GM23338 (cell line): ENCODE measurements around the gene HOXB3. TPM values are rescaled to one million over a fixed set of nuclear protein-coding genes. Genes with fewer than 3 reads are reported as not detected.
A peak's percentile ranks its signal among the peaks of the same experiment; 100 is the strongest.

Experiments
- ATAC-seq: fragments of 200-7000 bp; cut with Tn5 transposase; 3 replicates; pipeline ENCODE4 v1.9.1; 2020
- DNase-seq: peaks from one replicate; pipeline ENCODE4 v3.0.0-alpha.2; 2015; ENCODE audit warnings: low spot score
- H2AFZ ChIP-seq: fragments of 200-600 bp; sonication (generic); 2 replicates; pipeline ENCODE4 v1.8.0; 2016; ENCODE audit warnings: antibody characterized with exemption, mild to moderate bottlenecking, moderate library complexity
- H3F3A ChIP-seq: fragments of 200-600 bp; sonication (generic); replicated peaks from 2 replicates; pipeline ENCODE4 v1.8.0; 2017; ENCODE audit warnings: antibody characterized with exemption, mixed run types, low read depth
- H3K27ac ChIP-seq: fragments of 200-600 bp; sonication (generic); 2 replicates; pipeline ENCODE4 v1.6.1; 2016; ENCODE audit warnings: low read depth
- H3K27me3 ChIP-seq: fragments of 200-600 bp; sonication (generic); 2 replicates; pipeline ENCODE4 v1.8.0; 2016; ENCODE audit warnings: mild to moderate bottlenecking, mixed run types, moderate library complexity; ENCODE audit not compliant: insufficient read depth
- H3K36me3 ChIP-seq: fragments of 200-600 bp; sonication (generic); 2 replicates; pipeline ENCODE4 v1.8.0; 2016; ENCODE audit warnings: mild to moderate bottlenecking; ENCODE audit not compliant: insufficient read depth
- H3K4me1 ChIP-seq: fragments of 200-600 bp; sonication (generic); 2 replicates; pipeline ENCODE4 v1.8.0; 2016; ENCODE audit warnings: mild to moderate bottlenecking, moderate library complexity; ENCODE audit not compliant: insufficient read depth
- H3K4me2 ChIP-seq: fragments of 200-600 bp; sonication (generic); 2 replicates; pipeline ENCODE4 v1.7.1; 2017; ENCODE audit warnings: mixed run types
- H3K4me3 ChIP-seq: fragments of 200-600 bp; sonication (generic); 2 replicates; pipeline ENCODE4 v1.6.1; 2016; ENCODE audit warnings: mixed run types
- H3K79me2 ChIP-seq: fragments of 200-600 bp; sonication (generic); replicated peaks from 2 replicates; pipeline ENCODE4 v1.8.0; 2017; ENCODE audit warnings: mild to moderate bottlenecking; ENCODE audit not compliant: insufficient read depth
- H3K9me2 ChIP-seq: fragments of 200-600 bp; sonication (generic); 2 replicates; pipeline ENCODE4 v1.8.0; 2017; ENCODE audit not compliant: insufficient read depth
- H4K20me1 ChIP-seq: fragments of 200-600 bp; sonication (generic); replicated peaks from 2 replicates; pipeline ENCODE4 v1.8.0; 2017; ENCODE audit warnings: mild to moderate bottlenecking; ENCODE audit not compliant: insufficient read depth
- H3K27ac Mint-ChIP-seq: 2 replicates; pipeline ENCODE4 v1.8.0; 2020; ENCODE audit warnings: inconsistent platforms, mild to moderate bottlenecking, moderate library complexity, mixed read lengths
- H3K27me3 Mint-ChIP-seq: 3 replicates; pipeline ENCODE4 v1.8.0; 2022; ENCODE audit warnings: low read depth, mild to moderate bottlenecking, moderate library complexity, mixed read lengths, inconsistent platforms; ENCODE audit not compliant: insufficient read depth, poor library complexity
- H3K36me3 Mint-ChIP-seq: 3 replicates; pipeline ENCODE4 v1.8.0; 2021; ENCODE audit warnings: low read depth, mild to moderate bottlenecking, inconsistent platforms, moderate library complexity, mixed read lengths
- H3K4me1 Mint-ChIP-seq: 3 replicates; pipeline ENCODE4 v1.8.0; 2020; ENCODE audit warnings: mild to moderate bottlenecking, inconsistent platforms, mixed read lengths
- H3K4me3 Mint-ChIP-seq: 3 replicates; pipeline ENCODE4 v1.8.0; 2021; ENCODE audit warnings: moderate library complexity, mild to moderate bottlenecking, inconsistent platforms, mixed read lengths
- H3K9me3 Mint-ChIP-seq: 3 replicates; pipeline ENCODE4 v1.8.0; 2020; ENCODE audit warnings: moderate library complexity, mild to moderate bottlenecking, inconsistent platforms, mixed read lengths
- CREB1 ChIP-seq: fragments of 250-450 bp; sonication (Bioruptor Pico); IDR thresholded peaks from 2 replicates; pipeline ENCODE4 v1.5.0; 2020; ENCODE audit warnings: low read depth, mild to moderate bottlenecking, moderate library complexity
- CTCF ChIP-seq, 2 experiments: fragments of 200-600 bp in 1 of 2; sonication (generic) in 1 of 2; conservative IDR thresholded peaks; 2 replicates each; pipeline versions ENCODE4 v1.5.1 to v1.6.1; 2016 to 2017; ENCODE audit warnings: antibody characterized with exemption in 2 of 2, low read depth in 2 of 2, mild to moderate bottlenecking in 2 of 2, moderate library complexity in 1 of 2
- EZH2 ChIP-seq: fragments of 200-600 bp; sonication (generic); IDR thresholded peaks from one replicate; pipeline ENCODE4 v1.8.0; 2017; ENCODE audit warnings: antibody characterized with exemption, mild to moderate bottlenecking, low read depth; ENCODE audit not compliant: unreplicated experiment
- EZH2phosphoT487 ChIP-seq: fragments of 200-600 bp; sonication (generic); IDR thresholded peaks from one replicate; pipeline ENCODE4 v1.8.1; 2018; ENCODE audit warnings: antibody characterized with exemption; ENCODE audit not compliant: unreplicated experiment
- JUNB ChIP-seq: IDR thresholded peaks from one replicate; pipeline ENCODE4 v1.6.1; 2016; ENCODE audit warnings: antibody characterized with exemption; ENCODE audit not compliant: unreplicated experiment
- NANOG ChIP-seq: IDR thresholded peaks from 2 replicates; pipeline ENCODE4 v1.6.1; 2016; ENCODE audit warnings: antibody characterized with exemption, borderline replicate concordance
- POLR2AphosphoS5 ChIP-seq: IDR thresholded peaks from 2 replicates; pipeline ENCODE4 v1.6.1; 2016; ENCODE audit warnings: antibody characterized with exemption, low read depth
- REST ChIP-seq: IDR thresholded peaks from one replicate; pipeline ENCODE4 v1.6.1; 2018; ENCODE audit warnings: antibody characterized with exemption; ENCODE audit not compliant: unreplicated experiment
- ZNF331 ChIP-seq: fragments of 250-450 bp; sonication (Bioruptor Pico); IDR thresholded peaks from 2 replicates; pipeline ENCODE4 v1.5.0; 2020; ENCODE audit warnings: low read depth, mild to moderate bottlenecking, moderate library complexity
- ZNF462 ChIP-seq: fragments of 250-450 bp; sonication (Bioruptor Pico); IDR thresholded peaks from 2 replicates; pipeline ENCODE4 v1.5.0; 2020; ENCODE audit warnings: mild to moderate bottlenecking, moderate library complexity
- polyA plus RNA-seq: library from polyadenylated mRNA; unstranded; fragments of >200 nt; fragmentation: Nextera tagmentation; extraction: Ambion mirVana; gene quantifications from 2 replicates; pipeline ENCODE4 v1.2.1, GENCODE V29; 2016
- total RNA-seq: library from RNA; depleted of rRNA; stranded (reverse); fragments of >200 nt; shearing (Covaris generic); gene quantifications from 2 replicates; pipeline ENCODE4 v1.2.3, GENCODE V29; 2014

HOXB3 gene
- total and polyA plus RNA-seq, 2 experiments from 2014 or later = 0.17 TPM; not detected in 1

- no peak for TF ChIP-seq ZNF462
- no peak for TF ChIP-seq REST
- TF ChIP-seq ZNF331 = no peak
- no peak for TF ChIP-seq CREB1 (CRISPR knock-in tag)
- TF ChIP-seq JUNB = no peak
- no peak for TF ChIP-seq POLR2AphosphoS5
- no peak for TF ChIP-seq NANOG
Observed at GRCh38 chr17:48588528-48588927, 1.5 kb downstream of the HOXB3 start (continued).

GRCh38 chr17:48588074-48588415, 2.0 kb downstream of the HOXB3 start:
- ATAC-seq (no peak), DNase-seq (no peak)
- TF ChIP-seq JUNB (no peak), EZH2 (peak; percentile 46), CTCF (conservative IDR thresholded peaks at IDR 0.05; ENCODE audit: low read depth in 2 of 2) (no peak), EZH2phosphoT487 (no peak)
- Histone ChIP-seq H3K27me3 (peaks cover 100% of the 10 kb centered on the region), H3K27ac (no peak overlapping the region), H3K4me1 (peaks cover 52% of the 10 kb centered on the region), H4K20me1 (peaks cover 66% of the 10 kb centered on the region), H3K9me2 (no peaks in the 10 kb centered on the region), H2AFZ (no peak overlapping the region), H3F3A (peaks cover 60% of the 10 kb centered on the region), H3K36me3 (no peaks in the 10 kb centered on the region), H3K4me2 (no peak overlapping the region), H3K4me3 (no peak overlapping the region), H3K79me2 (no peaks in the 10 kb centered on the region)
- no peaks in the 10 kb centered on the region for H3K36me3 Mint-ChIP-seq
- H3K27ac Mint-ChIP-seq = no peak overlapping the region
- peaks cover 100% of the 10 kb centered on the region for H3K27me3 Mint-ChIP-seq
- no peak overlapping the region for H3K4me3 Mint-ChIP-seq
- no peaks in the 10 kb centered on the region; the same call in 1 of the 3 replicates for H3K9me3 Mint-ChIP-seq
- H3K4me1 Mint-ChIP-seq = peaks cover 39% of the 10 kb centered on the region
